GM19240 (cell line): ENCODE results near the gene C1QA.
"Not testable (repeated sequence)": the region's sequence is repeated elsewhere in the genome, so short reads cannot be mapped to it uniquely, and the experiment has no call there.

ENCODE experiments used
- DNase-seq: peaks from one replicate; pipeline ENCODE4 v3.0.0; 2011; ENCODE audit warnings: low spot score; ENCODE audit not compliant: insufficient read length

C1QA gene

DNA sequence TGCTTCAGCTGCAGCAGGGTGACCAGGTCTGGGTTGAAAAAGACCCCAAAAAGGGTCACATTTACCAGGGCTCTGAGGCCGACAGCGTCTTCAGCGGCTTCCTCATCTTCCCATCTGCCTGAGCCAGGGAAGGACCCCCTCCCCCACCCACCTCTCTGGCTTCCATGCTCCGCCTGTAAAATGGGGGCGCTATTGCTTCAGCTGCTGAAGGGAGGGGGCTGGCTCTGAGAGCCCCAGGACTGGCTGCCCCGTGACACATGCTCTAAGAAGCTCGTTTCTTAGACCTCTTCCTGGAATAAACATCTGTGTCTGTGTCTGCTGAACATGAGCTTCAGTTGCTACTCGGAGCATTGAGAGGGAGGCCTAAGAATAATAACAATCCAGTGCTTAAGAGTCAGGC, 2.9 kb downstream of the C1QA start:
- DNase-seq: no peak

DNA sequence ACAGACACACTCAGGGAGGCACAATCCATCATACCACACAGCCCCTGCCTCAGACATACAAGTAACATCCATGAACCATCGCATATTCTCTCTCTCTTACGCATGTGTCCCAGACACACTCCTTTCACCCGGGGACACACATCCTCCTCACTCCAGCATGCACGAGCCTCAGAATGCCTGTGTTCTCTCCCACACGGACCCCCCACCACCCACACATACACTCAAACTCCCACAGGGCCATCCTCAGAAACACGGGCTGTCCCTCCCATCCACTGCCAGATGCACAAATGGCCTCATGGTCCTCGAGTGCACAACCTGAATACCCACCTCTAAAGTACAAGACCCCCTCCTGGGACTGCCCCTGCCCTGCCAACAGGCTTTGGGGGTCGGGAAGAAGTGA, 4.8 kb downstream of the C1QA start:
- DNase-seq: no peak

DNA sequence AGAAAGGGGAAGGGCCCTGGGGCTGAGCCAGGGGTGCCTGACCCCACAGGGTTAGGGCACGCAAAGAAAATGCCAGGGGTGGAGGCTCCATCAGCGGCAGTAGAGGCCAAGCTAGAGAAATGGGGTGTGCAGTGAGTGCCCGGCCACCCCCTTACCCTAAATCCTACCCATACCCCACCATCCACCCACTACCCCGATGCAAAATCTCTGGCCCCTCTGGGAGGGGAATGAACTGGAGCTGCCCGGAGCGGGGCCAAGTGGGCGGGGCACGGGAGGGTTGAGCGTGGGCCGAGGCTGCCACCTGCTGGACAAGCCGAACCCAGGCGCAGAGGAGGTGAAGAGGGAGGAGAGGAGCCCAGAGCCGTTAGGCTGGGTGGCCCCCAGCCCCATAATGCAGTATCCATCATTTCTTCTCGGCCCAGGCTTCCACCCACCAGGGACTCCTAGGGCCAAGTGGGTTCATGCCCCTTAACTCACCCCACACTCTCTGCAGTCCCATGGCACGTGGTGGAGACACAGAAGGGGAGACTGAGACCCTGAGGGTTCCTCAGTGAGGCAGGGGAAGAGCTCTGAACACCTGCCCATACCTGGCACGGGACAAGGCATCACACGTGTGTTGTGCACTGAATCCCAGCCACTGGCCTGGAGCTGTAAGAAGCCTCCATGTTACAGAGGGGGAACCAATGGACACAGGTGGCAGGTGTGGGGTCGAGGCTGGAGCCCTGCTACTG, 5.6 kb downstream of the C1QA start:
- peak; percentile 79 for DNase-seq

GRCh38 chr1:22643381-22643780, 7.0 kb downstream of the C1QA start, which contains the start of gene C1QC:
Gene C1QC, plus strand, starts transcription at chr1:22643633. Its CDS starts 391 bp downstream, at chr1:22644024.
- no peak for DNase-seq

GRCh38 chr1:22643928-22644327, 7.5 kb downstream of the C1QA start:
- no peak for DNase-seq

DNA sequence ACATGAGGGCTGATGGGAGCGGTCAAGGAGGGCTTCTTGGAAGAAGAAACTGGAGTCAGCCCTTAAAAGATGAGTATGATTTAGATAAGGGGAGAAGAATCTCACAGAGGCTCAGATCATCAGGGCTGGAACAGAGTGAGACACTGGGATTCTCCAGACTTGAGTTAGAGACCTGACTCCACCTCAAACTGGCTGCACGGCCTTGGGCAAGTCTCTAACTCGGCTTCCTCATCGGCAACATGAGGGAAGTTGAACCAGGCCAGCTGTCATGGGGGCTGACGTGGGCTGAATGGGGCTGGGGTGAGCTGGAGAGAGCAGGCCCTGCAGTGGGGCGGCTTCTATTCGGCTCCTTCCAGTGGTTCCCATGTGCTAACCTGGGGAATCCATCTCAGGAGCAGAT, 9.5 kb downstream of the C1QA start:
- no peak for DNase-seq

- DNase-seq: no peak
Measured at GRCh38 chr1:22646384-22646783, 10.0 kb downstream of the C1QA start.

GRCh38 chr1:22650089-22650693, 13.8 kb downstream of the C1QA start:
- DNase-seq: no peak

DNA sequence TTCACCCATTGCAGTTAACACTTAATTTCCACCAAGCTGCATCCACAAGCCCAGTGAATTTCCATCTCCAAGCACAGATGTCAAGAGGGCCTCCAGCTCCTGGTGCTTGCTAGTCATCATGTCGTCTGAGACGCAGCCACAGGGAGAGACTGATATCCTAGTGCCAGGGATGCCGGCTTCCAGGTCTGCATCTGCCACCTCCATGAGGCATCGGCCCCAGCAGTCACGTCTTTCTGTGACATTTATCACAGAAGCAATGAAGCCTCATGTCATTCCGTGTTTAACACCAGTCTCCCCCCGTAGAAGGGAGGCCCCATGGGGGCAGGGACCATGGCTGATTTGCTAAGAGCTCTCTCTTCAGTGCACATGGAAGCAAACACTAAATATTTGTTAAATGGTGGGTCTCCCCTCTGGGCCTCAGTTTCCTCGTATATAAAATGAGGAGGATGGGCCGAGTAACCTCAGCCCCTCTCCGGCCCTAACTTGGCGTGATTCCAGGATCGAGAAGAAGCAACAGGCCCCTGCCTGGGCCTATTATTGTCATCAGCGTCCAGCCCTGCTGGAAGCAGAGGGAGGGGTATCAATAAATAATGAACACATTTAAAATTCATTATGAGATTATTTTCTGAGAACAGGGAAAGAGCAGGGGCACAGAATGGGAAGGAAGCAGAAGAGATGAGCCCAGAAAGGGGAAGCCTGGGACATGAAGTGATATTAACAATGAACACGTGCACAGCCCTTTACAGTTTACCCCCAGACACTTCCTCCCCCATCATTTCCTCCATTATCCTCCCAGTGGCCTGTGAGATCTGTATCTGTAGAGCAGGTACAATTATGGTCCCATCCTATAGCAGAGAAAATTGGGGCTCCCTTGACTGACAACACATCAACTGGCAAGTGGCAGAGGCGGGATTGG, 15.8 kb downstream of the C1QA start:
- DNase-seq: no peak

- no peak for DNase-seq
Measured at GRCh38 chr1:22652881-22653316, 16.5 kb downstream of the C1QA start, which contains the start of gene C1QB. Gene C1QB, plus strand, starts transcription at chr1:22653236. Its CDS starts 6,227 bp downstream, at chr1:22659463.

GRCh38 chr1:22654692-22655091, 18.3 kb downstream of the C1QA start:
- no peak for DNase-seq

DNA sequence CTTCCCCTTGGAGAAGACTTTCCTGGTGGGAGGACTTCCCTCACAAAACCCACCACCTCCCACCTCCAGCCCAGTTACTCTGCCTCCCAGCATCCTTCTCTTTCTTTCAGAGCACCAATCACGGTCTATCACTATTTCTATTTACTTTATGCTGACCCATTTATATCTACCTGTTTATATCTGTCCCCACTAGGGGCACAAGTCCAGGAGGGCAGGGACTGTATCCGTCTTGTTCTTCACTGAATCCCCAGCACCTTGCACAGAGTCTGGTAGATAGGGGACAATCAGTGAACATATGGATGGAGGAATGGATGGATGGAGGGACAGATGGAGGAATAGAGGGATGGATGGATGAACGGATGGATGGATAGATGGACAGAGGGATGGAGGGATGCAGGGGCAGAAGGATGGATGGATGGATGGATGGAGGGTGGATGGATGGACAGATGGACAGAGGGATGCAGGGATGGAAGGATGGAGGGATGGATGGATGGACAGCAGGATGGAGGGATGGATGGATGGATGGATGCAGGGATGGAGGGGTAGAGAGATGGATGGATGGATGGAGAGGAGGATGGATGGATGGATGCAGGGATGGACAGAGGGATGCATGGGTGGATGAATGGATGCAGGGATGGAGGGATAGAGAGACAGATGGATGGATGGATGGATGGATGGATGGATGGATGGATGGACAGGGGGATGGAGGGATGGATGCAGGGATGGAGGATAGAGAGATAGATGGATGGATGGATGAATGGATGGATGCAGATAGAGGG, 22.1 kb downstream of the C1QA start:
- no peak for DNase-seq

DNA sequence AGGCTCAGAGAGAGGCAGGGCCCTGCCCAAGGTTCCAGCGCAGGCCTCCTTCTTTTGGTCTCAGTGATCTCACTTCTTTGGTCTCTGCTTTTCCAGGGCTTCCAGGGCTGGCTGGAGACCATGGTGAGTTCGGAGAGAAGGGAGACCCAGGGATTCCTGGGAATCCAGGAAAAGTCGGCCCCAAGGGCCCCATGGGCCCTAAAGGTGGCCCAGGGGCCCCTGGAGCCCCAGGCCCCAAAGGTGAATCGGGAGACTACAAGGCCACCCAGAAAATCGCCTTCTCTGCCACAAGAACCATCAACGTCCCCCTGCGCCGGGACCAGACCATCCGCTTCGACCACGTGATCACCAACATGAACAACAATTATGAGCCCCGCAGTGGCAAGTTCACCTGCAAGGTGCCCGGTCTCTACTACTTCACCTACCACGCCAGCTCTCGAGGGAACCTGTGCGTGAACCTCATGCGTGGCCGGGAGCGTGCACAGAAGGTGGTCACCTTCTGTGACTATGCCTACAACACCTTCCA, 24.4 kb downstream of the C1QA start:
- no peak for DNase-seq

DNA sequence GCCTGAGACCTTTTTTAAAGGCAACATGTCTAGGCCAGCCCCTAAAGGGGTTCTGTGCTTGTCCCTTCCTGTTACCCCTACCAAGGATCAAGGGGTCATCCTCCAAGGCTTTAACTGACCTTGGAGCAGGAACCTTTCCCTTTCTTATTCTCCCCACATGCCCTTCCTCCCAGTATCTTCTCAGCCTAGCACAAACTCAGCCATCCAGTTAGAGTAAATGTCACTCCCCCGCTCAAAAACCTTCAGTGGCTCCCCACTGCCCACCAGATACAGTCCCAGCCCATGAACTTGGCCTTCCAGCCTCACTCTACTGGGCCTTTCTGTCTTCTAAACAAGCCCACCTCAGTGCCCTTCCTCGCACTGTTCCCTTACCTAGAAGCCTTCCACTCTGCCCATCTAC, 25.5 kb downstream of the C1QA start:
- DNase-seq: no peak

GRCh38 chr1:22662318-22662717, 25.9 kb downstream of the C1QA start:
- no peak for DNase-seq

- DNase-seq: no peak
Measured at GRCh38 chr1:22662986-22663408, 26.6 kb downstream of the C1QA start.

GRCh38 chr1:22665752-22666151, 29.3 kb downstream of the C1QA start:
- no peak for DNase-seq

DNA sequence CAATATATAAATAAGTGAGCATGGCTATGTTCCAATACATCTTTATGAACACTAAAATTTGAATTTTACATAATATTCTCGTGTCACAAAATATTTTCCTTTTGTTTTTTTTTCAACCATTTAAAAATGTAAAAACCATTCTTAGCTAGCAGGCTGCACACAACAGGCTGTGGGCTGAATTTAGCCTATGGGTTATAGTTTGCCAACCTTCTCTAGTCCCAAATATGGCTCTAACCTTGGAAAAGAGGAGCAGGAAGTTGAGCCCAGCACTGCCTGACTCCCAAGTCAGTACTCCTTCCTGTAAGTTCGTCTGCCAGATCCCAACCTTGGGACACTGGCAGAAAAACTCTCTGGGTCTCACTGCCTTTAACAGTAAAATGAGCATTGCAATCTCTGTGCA, 30.0 kb downstream of the C1QA start:
- DNase-seq: no peak

- not testable (repeated sequence) for DNase-seq
Measured at GRCh38 chr1:22668840-22669239, 32.4 kb downstream of the C1QA start.

GRCh38 chr1:22670352-22670975, 34.0 kb downstream of the C1QA start:
- DNase-seq: no peak
